ENCODE measurements around the gene TBCC.

TBCC gene

DNA sequence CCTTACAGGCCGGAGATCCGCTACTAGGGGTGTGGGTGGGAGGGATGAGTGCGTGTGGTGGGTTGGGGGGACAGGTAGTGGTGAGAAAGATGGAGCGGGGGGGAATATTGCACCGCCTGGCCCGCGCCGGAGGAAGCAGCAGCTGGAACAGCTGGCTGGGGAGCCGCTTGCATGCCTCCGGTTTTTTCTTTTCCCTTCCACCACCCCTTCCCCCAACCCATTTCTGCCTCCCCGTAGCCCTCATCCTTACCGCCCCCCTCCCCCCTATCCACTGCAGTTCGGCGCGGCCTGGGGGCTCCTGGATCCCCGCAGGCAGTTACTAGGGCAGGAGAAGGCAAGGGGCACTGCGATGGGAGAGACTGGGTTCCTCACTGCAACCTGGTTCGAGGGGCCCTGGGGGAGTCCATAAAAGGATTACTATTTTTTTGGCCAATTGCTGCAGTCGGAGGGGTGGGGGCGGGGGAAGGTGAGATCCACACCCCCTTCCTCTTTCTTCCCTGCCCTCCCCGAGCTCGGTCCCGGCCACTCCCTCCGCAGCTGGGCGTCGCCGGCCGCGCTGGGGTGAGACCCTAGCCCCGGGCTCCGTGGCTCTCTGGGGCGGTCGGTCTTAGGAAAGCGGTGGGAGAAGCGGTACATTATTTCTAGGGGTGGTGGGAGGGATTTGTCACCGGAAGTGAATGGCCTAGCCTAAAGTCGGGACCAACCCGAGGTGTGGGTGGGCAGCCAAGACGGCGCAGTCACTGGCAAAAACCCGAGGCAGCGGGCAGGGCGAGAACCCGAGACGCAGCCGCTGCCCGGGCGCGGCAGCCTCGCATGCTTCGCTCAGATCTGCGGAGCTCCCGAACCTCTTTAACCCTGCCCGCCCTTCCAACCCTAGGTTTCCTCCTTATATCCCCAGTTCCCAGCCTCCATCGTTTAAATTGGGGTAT lies 824 bp upstream of the TBCC start:
- Histone ChIP-seq H2BK12ac (ENCODE audit: low read length) (no peak overlapping the region), H3K9ac (ENCODE audit: low read length) (peak overlapping the region; percentile 89), H3K4me2 (ENCODE audit: low read length) (peak overlapping the region; percentile 100), H2AK5ac (ENCODE audit: low read length) (peak overlapping the region; percentile 75), H3K36me3 (ENCODE audit: control insufficient read depth in 1 of 2, insufficient read depth in 2 of 2, low read length in 2 of 2) (no peaks in the 10 kb centered on the region), H3K18ac (ENCODE audit: low read length) (peak overlapping the region; percentile 90), H2BK5ac (ENCODE audit: low read depth, low read length, poor library complexity) (peak overlapping the region; percentile 94), H4K8ac (ENCODE audit: low read depth, low read length) (peak overlapping the region; percentile 97), H3K4me1 (ENCODE audit: control insufficient read depth in 1 of 2, insufficient read depth in 2 of 2, low read length in 2 of 2) (peaks cover 3 to 10% of the 10 kb centered on the region in 2 experiments), H2AFZ (ENCODE audit: insufficient read depth, low read length, poor library complexity) (peak overlapping the region; percentile 86), H2BK120ac (ENCODE audit: insufficient read depth, low read length, poor library complexity) (peak overlapping the region; percentile 86), H3K4me3 (ENCODE audit: low read depth, low read length) (peak overlapping the region; percentile 85), H3K4ac (ENCODE audit: low read depth, low read length) (peak overlapping the region; percentile 84), H3K27ac (ENCODE audit: low read depth, low read length) (peak overlapping the region; percentile 98), H3K23ac (ENCODE audit: low read length) (no peak overlapping the region), H3K79me2 (ENCODE audit: control insufficient read depth, insufficient read depth, low read length, poor library complexity) (peaks cover 10% of the 10 kb centered on the region), H3K27me3 (ENCODE audit: insufficient read depth, low read length) (no peaks in the 10 kb centered on the region), H3K14ac (ENCODE audit: low read length) (peak overlapping the region; percentile 94), H3K79me1 (ENCODE audit: low read length) (peaks cover 13% of the 10 kb centered on the region), H4K91ac (ENCODE audit: low read depth, low read length) (peak overlapping the region; percentile 89), H3K9me3 (ENCODE audit: insufficient read depth, low read depth, low read length) (no peaks in the 10 kb centered on the region), H4K12ac (ENCODE audit: low read depth, low read length) (peak overlapping the region; percentile 82)
- WGBS (ENCODE audit: extremely low coverage, insufficient coverage, insufficient read length): no CpG with 5 or more reads among the region's 55 CpGs
- peak; percentile 82 to 88 for DNase-seq

GRCh38 chr6:42745083-42745639 lies 742 bp downstream of the TBCC start:
- peak overlapping the region; percentile 60 for H4K91ac ChIP-seq (ENCODE audit: low read depth, low read length)
- H3K23ac ChIP-seq (ENCODE audit: low read length): no peak overlapping the region
- H4K12ac ChIP-seq (ENCODE audit: low read depth, low read length): peak overlapping the region; percentile 22
- peaks cover 13% of the 10 kb centered on the region for H3K79me1 ChIP-seq (ENCODE audit: low read length)
- H3K18ac ChIP-seq (ENCODE audit: low read length): no peak overlapping the region
- peak overlapping the region; percentile 14 for H2AK5ac ChIP-seq (ENCODE audit: low read length)
- peak overlapping the region; percentile 82 for H4K8ac ChIP-seq (ENCODE audit: low read depth, low read length)
- H3K4ac ChIP-seq (ENCODE audit: low read depth, low read length): peak overlapping the region; percentile 21
- peaks cover 10% of the 10 kb centered on the region for H3K79me2 ChIP-seq (ENCODE audit: control insufficient read depth, insufficient read depth, low read length, poor library complexity)
- no peaks in the 10 kb centered on the region for H3K27me3 ChIP-seq (ENCODE audit: insufficient read depth, low read length)
- DNase-seq: peak; percentile 78 to 81
- peak overlapping the region; percentile 97 for H3K4me3 ChIP-seq (ENCODE audit: low read depth, low read length)
- peak overlapping the region; percentile 15 for H2BK5ac ChIP-seq (ENCODE audit: low read depth, low read length, poor library complexity)
- H3K9ac ChIP-seq (ENCODE audit: low read length): peak overlapping the region; percentile 93
- peaks cover 3 to 10% of the 10 kb centered on the region in 2 experiments for H3K4me1 ChIP-seq (ENCODE audit: control insufficient read depth in 1 of 2, insufficient read depth in 2 of 2, low read length in 2 of 2)
- no peaks in the 10 kb centered on the region for H3K9me3 ChIP-seq (ENCODE audit: insufficient read depth, low read depth, low read length)
- H3K4me2 ChIP-seq (ENCODE audit: low read length): peak overlapping the region; percentile 91
- H2AFZ ChIP-seq (ENCODE audit: insufficient read depth, low read length, poor library complexity): peak overlapping the region; percentile 23
- peak overlapping the region; percentile 55 for H3K27ac ChIP-seq (ENCODE audit: low read depth, low read length)
- no CpG with 5 or more reads among the region's 29 CpGs for WGBS (ENCODE audit: extremely low coverage, insufficient coverage, insufficient read length)
- no peak overlapping the region for H2BK120ac ChIP-seq (ENCODE audit: insufficient read depth, low read length, poor library complexity)
- H3K14ac ChIP-seq (ENCODE audit: low read length): peak overlapping the region; percentile 26
- H3K36me3 ChIP-seq (ENCODE audit: control insufficient read depth in 1 of 2, insufficient read depth in 2 of 2, low read length in 2 of 2): no peaks in the 10 kb centered on the region
- no peak overlapping the region for H2BK12ac ChIP-seq (ENCODE audit: low read length)

GRCh38 chr6:42744351-42744893 lies 1.5 kb downstream of the TBCC start:
- no peaks in the 10 kb centered on the region for H3K36me3 ChIP-seq (ENCODE audit: control insufficient read depth in 1 of 2, insufficient read depth in 2 of 2, low read length in 2 of 2)
- H3K79me2 ChIP-seq (ENCODE audit: control insufficient read depth, insufficient read depth, low read length, poor library complexity): peaks cover 10% of the 10 kb centered on the region
- H3K4ac ChIP-seq (ENCODE audit: low read depth, low read length): peak overlapping the region; percentile 17
- H4K91ac ChIP-seq (ENCODE audit: low read depth, low read length): no peak overlapping the region
- peaks cover 13% of the 10 kb centered on the region for H3K79me1 ChIP-seq (ENCODE audit: low read length)
- WGBS (ENCODE audit: extremely low coverage, insufficient coverage, insufficient read length): no CpG with 5 or more reads among the region's 21 CpGs
- DNase-seq: peak; percentile 45 to 64
- no peak overlapping the region for H2BK12ac ChIP-seq (ENCODE audit: low read length)
- H3K18ac ChIP-seq (ENCODE audit: low read length): no peak overlapping the region
- H3K9ac ChIP-seq (ENCODE audit: low read length): no peak overlapping the region
- no peak overlapping the region for H4K8ac ChIP-seq (ENCODE audit: low read depth, low read length)
- H2AK5ac ChIP-seq (ENCODE audit: low read length): no peak overlapping the region
- H2AFZ ChIP-seq (ENCODE audit: insufficient read depth, low read length, poor library complexity): no peak overlapping the region
- H3K27ac ChIP-seq (ENCODE audit: low read depth, low read length): no peak overlapping the region
- peaks cover 3 to 10% of the 10 kb centered on the region in 2 experiments for H3K4me1 ChIP-seq (ENCODE audit: control insufficient read depth in 1 of 2, insufficient read depth in 2 of 2, low read length in 2 of 2)
- H3K14ac ChIP-seq (ENCODE audit: low read length): no peak overlapping the region
- H3K9me3 ChIP-seq (ENCODE audit: insufficient read depth, low read depth, low read length): no peaks in the 10 kb centered on the region
- H3K23ac ChIP-seq (ENCODE audit: low read length): no peak overlapping the region
- H3K4me3 ChIP-seq (ENCODE audit: low read depth, low read length): no peak overlapping the region
- no peak overlapping the region for H2BK120ac ChIP-seq (ENCODE audit: insufficient read depth, low read length, poor library complexity)
- no peaks in the 10 kb centered on the region for H3K27me3 ChIP-seq (ENCODE audit: insufficient read depth, low read length)
- H4K12ac ChIP-seq (ENCODE audit: low read depth, low read length): no peak overlapping the region
- no peak overlapping the region for H2BK5ac ChIP-seq (ENCODE audit: low read depth, low read length, poor library complexity)
- H3K4me2 ChIP-seq (ENCODE audit: low read length): peak overlapping the region; percentile 91

GRCh38 chr6:42742116-42742894 lies 3.6 kb downstream of the TBCC start:
- Histone ChIP-seq H3K79me1 (ENCODE audit: low read length) (peaks cover 11% of the 10 kb centered on the region), H3K27ac (ENCODE audit: low read depth, low read length) (no peak overlapping the region)
- no CpG with 5 or more reads among the region's 5 CpGs for WGBS (ENCODE audit: extremely low coverage, insufficient coverage, insufficient read length)

More at GRCh38 chr6:42742116-42742894, 3.6 kb downstream of the TBCC start:
- DNase-seq: no peak
- H2AFZ ChIP-seq (ENCODE audit: insufficient read depth, low read length, poor library complexity): no peak overlapping the region
- H3K18ac ChIP-seq (ENCODE audit: low read length): no peak overlapping the region
- no peak overlapping the region for H4K8ac ChIP-seq (ENCODE audit: low read depth, low read length)
- no peak overlapping the region for H3K23ac ChIP-seq (ENCODE audit: low read length)
- peaks cover 3 to 8% of the 10 kb centered on the region in 2 experiments for H3K4me1 ChIP-seq (ENCODE audit: control insufficient read depth in 1 of 2, insufficient read depth in 2 of 2, low read length in 2 of 2)
- no peak overlapping the region for H3K4me2 ChIP-seq (ENCODE audit: low read length)
- no peaks in the 10 kb centered on the region for H3K9me3 ChIP-seq (ENCODE audit: insufficient read depth, low read depth, low read length)
- no peak overlapping the region for H2BK12ac ChIP-seq (ENCODE audit: low read length)
- H2AK5ac ChIP-seq (ENCODE audit: low read length): no peak overlapping the region
- no peak overlapping the region for H2BK120ac ChIP-seq (ENCODE audit: insufficient read depth, low read length, poor library complexity)
- H2BK5ac ChIP-seq (ENCODE audit: low read depth, low read length, poor library complexity): no peak overlapping the region
- H3K36me3 ChIP-seq (ENCODE audit: control insufficient read depth in 1 of 2, insufficient read depth in 2 of 2, low read length in 2 of 2): no peaks in the 10 kb centered on the region
- no peak overlapping the region for H3K4me3 ChIP-seq (ENCODE audit: low read depth, low read length)
- no peak overlapping the region for H3K4ac ChIP-seq (ENCODE audit: low read depth, low read length)
- no peaks in the 10 kb centered on the region for H3K27me3 ChIP-seq (ENCODE audit: insufficient read depth, low read length)
- H3K9ac ChIP-seq (ENCODE audit: low read length): no peak overlapping the region
- H4K12ac ChIP-seq (ENCODE audit: low read depth, low read length): no peak overlapping the region
- H3K79me2 ChIP-seq (ENCODE audit: control insufficient read depth, insufficient read depth, low read length, poor library complexity): peaks cover 10% of the 10 kb centered on the region
- H4K91ac ChIP-seq (ENCODE audit: low read depth, low read length): no peak overlapping the region
- no peak overlapping the region for H3K14ac ChIP-seq (ENCODE audit: low read length)

Measured in trophoblast cell (in vitro differentiated cells and primary cell).